Spinal cord (tissue), 10 donors: ENCODE data around the gene PDE4B. TPM values are rescaled to one million over a fixed set of nuclear protein-coding genes. Genes with fewer than 3 reads are reported as not detected.
"Not testable (repeated sequence)": the region's sequence is repeated elsewhere in the genome, so short reads cannot be mapped to it uniquely, and the experiment has no call there.

Experiments used
- DNase-seq, 6 donors: peaks; one replicate each; pipeline versions ENCODE4 v3.0.0 to v3.0.0-alpha.2; 2013 to 2015; ENCODE audit warnings: low spot score in 6 of 6, low read depth in 4 of 6
- H3K27ac ChIP-seq: one replicate; pipeline ENCODE4 v1.5.1; 2013; ENCODE audit warnings: low read depth, low read length, control low read depth
- H3K27me3 ChIP-seq: one replicate; pipeline ENCODE4 v1.6.1; 2013; ENCODE audit warnings: low read length; ENCODE audit not compliant: control insufficient read depth, insufficient read depth
- H3K36me3 ChIP-seq: one replicate; pipeline ENCODE4 v1.6.1; 2013; ENCODE audit warnings: low read length; ENCODE audit not compliant: control insufficient read depth, insufficient read depth
- H3K4me1 ChIP-seq: one replicate; pipeline ENCODE4 v1.6.1; 2013; ENCODE audit warnings: low read length; ENCODE audit not compliant: control insufficient read depth, insufficient read depth
- H3K4me3 ChIP-seq: one replicate; pipeline ENCODE4 v1.5.1; 2013; ENCODE audit warnings: low read depth, low read length, control low read depth
- H3K9me3 ChIP-seq: one replicate; pipeline ENCODE4 v1.6.1; 2013; ENCODE audit warnings: low read length; ENCODE audit not compliant: control insufficient read depth, insufficient read depth
- WGBS: methylation state at CpG from one replicate; pipeline ENCODE4 v1.1.5; 2013; ENCODE audit warnings: missing lambda C conversion rate; ENCODE audit not compliant: insufficient coverage; 5-methylcytosine and 5-hydroxymethylcytosine counted together
- polyA plus RNA-seq, 2 donors: library from polyadenylated mRNA; unstranded; fragments of 120-200 nt; gene quantifications; one replicate each; pipeline ENCODE4 v1.2.1, GENCODE V29; 2013; ENCODE audit not compliant: insufficient read length in 2 of 2
- total RNA-seq, 2 donors: library from RNA; depleted of rRNA in 1 of 2; stranded (reverse); fragments of 120-200 nt in 1 of 2; fragments of >200 nt in 1 of 2; gene quantifications; one replicate each; pipeline versions ENCODE4 v1.2.3 to v1.2.4, GENCODE V29; 2013 to 2014
- donor health status: healthy.

Gene PDE4B
- total and polyA plus RNA-seq, 4 donors = 57.7 to 181 (median 90.7) TPM

GRCh38 chr1:66312271-66312990 is 519.7 kb downstream of the PDE4B start:
- Histone ChIP-seq H3K9me3 (no peaks in the 10 kb centered on the region), H3K4me3 (no peak overlapping the region), H3K4me1 (no peaks in the 10 kb centered on the region), H3K36me3 (no peaks in the 10 kb centered on the region), H3K27ac (no peak overlapping the region), H3K27me3 (no peaks in the 10 kb centered on the region)
- 79% methylated on average over 2 of the region's 4 CpGs for WGBS
- DNase-seq = no peak

- Histone ChIP-seq H3K4me1 (no peaks in the 10 kb centered on the region), H3K36me3 (no peaks in the 10 kb centered on the region), H3K27me3 (no peaks in the 10 kb centered on the region), H3K27ac (no peak overlapping the region), H3K4me3 (no peak overlapping the region), H3K9me3 (no peaks in the 10 kb centered on the region)
- no peak for DNase-seq
Observed at GRCh38 chr1:66313429-66313828, 520.7 kb downstream of the PDE4B start.

GRCh38 chr1:66315671-66316070 is 523.0 kb downstream of the PDE4B start:
- Histone ChIP-seq H3K4me1 (no peaks in the 10 kb centered on the region), H3K9me3 (no peaks in the 10 kb centered on the region), H3K27ac (no peak overlapping the region), H3K4me3 (no peak overlapping the region), H3K27me3 (no peaks in the 10 kb centered on the region), H3K36me3 (no peaks in the 10 kb centered on the region)
- DNase-seq = no peak
- no CpG with 5 or more reads among the region's 4 CpGs for WGBS

- Histone ChIP-seq H3K36me3 (no peaks in the 10 kb centered on the region), H3K4me1 (no peaks in the 10 kb centered on the region), H3K4me3 (no peak overlapping the region), H3K9me3 (no peaks in the 10 kb centered on the region), H3K27me3 (no peaks in the 10 kb centered on the region), H3K27ac (peak overlapping the region; percentile 44)
- WGBS = 50% methylated on average over 1 of the region's 3 CpGs
- peak in 2 of 6 donors; percentile 9 to 56 for DNase-seq
Observed at GRCh38 chr1:66316464-66317247, 524.0 kb downstream of the PDE4B start.

- H3K4me3 ChIP-seq = no peak overlapping the region
- no peak for DNase-seq
- H3K27me3 ChIP-seq = no peaks in the 10 kb centered on the region
- H3K27ac ChIP-seq = peak overlapping the region; percentile 44
- no CpG with 5 or more reads among the region's 1 CpG for WGBS
- no peaks in the 10 kb centered on the region for H3K4me1 ChIP-seq
- H3K9me3 ChIP-seq = no peaks in the 10 kb centered on the region
- H3K36me3 ChIP-seq = no peaks in the 10 kb centered on the region
Observed at GRCh38 chr1:66317248-66317515, 524.5 kb downstream of the PDE4B start.

- Histone ChIP-seq H3K4me1 (no peaks in the 10 kb centered on the region), H3K27me3 (no peaks in the 10 kb centered on the region), H3K36me3 (no peaks in the 10 kb centered on the region), H3K4me3 (no peak overlapping the region), H3K27ac (no peak overlapping the region), H3K9me3 (no peaks in the 10 kb centered on the region)
- no CpG with 5 or more reads among the region's 1 CpG for WGBS
- no peak for DNase-seq
Observed at GRCh38 chr1:66320231-66320630, 527.5 kb downstream of the PDE4B start.

GRCh38 chr1:66322462-66322861 is 529.8 kb downstream of the PDE4B start:
- DNase-seq, H3K4me1 ChIP-seq, H3K36me3 ChIP-seq, H3K9me3 ChIP-seq, H3K27ac ChIP-seq, H3K4me3 ChIP-seq, H3K27me3 ChIP-seq: not testable (repeated sequence)
- no CpG with 5 or more reads among the region's 2 CpGs for WGBS

- no peak overlapping the region for H3K4me3 ChIP-seq
- H3K36me3 ChIP-seq = no peaks in the 10 kb centered on the region
- DNase-seq = no peak
- H3K27ac ChIP-seq = no peak overlapping the region
- H3K27me3 ChIP-seq = no peaks in the 10 kb centered on the region
- H3K9me3 ChIP-seq = no peaks in the 10 kb centered on the region
- no peaks in the 10 kb centered on the region for H3K4me1 ChIP-seq
- 88% methylated on average over 1 of the region's 3 CpGs for WGBS
Observed at GRCh38 chr1:66323958-66324625, 531.4 kb downstream of the PDE4B start.

GRCh38 chr1:66325594-66326380 is 533.1 kb downstream of the PDE4B start:
- H3K27ac ChIP-seq = no peak overlapping the region
- H3K4me3 ChIP-seq = no peak overlapping the region
- no peaks in the 10 kb centered on the region for H3K27me3 ChIP-seq
- no peaks in the 10 kb centered on the region for H3K4me1 ChIP-seq
- no peaks in the 10 kb centered on the region for H3K36me3 ChIP-seq
- H3K9me3 ChIP-seq = no peaks in the 10 kb centered on the region
- no peak for DNase-seq
- WGBS = no CpG with 5 or more reads among the region's 5 CpGs
